Measurements from ENCODE around the gene CHGA. TPM values are rescaled to one million over a fixed set of nuclear protein-coding genes. Genes with fewer than 3 reads are reported as not detected.

Gene CHGA, protein sequence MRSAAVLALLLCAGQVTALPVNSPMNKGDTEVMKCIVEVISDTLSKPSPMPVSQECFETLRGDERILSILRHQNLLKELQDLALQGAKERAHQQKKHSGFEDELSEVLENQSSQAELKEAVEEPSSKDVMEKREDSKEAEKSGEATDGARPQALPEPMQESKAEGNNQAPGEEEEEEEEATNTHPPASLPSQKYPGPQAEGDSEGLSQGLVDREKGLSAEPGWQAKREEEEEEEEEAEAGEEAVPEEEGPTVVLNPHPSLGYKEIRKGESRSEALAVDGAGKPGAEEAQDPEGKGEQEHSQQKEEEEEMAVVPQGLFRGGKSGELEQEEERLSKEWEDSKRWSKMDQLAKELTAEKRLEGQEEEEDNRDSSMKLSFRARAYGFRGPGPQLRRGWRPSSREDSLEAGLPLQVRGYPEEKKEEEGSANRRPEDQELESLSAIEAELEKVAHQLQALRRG
- not detected for total RNA-seq

DNA sequence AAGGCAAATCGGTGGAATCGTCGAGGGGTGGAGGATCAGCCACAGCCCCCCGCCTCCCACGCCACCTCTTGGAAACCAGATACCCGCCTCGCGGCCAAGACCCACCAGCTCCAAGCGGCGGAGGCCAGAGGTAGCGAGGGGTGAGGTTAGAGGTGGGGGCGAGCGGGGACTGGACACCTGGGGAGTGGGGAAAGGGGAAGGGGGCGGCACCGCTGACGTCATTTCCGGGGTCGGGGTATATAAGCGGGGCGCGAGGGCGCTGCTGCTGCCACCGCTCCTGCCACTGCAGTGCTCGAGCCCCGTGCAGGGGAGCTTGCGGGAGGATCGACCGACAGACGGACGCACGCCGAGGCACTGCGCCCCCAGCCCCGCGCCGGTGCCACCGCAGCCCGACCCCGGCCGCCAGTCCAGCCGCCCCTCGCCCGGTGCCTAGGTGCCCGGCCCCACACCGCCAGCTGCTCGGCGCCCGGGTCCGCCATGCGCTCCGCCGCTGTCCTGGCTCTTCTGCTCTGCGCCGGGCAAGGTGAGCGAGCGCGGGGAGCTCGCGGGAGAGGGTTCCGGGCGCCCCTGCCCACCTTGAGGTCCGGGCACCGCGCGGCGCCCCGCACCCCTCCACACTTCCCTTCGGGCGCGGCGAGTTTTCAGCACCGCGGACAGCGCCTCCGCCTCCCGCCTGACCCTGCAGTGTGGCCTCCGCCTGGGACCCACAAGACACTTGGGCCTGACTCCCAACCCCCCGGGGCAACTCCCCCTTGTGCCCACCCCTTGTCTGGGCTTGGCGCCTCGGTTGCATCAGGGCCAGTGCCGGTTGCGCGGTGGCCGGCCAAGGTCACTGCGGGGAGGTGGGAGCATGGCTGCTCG is at the start of gene CHGA:
Gene CHGA, plus strand, starts transcription at position 268 of the 861 bp plus-strand sequence. Its CDS starts 210 bp downstream, at position 478.
- ChIA-PET POLR2A (no interaction called here), CTCF (no interaction called here)

DNA sequence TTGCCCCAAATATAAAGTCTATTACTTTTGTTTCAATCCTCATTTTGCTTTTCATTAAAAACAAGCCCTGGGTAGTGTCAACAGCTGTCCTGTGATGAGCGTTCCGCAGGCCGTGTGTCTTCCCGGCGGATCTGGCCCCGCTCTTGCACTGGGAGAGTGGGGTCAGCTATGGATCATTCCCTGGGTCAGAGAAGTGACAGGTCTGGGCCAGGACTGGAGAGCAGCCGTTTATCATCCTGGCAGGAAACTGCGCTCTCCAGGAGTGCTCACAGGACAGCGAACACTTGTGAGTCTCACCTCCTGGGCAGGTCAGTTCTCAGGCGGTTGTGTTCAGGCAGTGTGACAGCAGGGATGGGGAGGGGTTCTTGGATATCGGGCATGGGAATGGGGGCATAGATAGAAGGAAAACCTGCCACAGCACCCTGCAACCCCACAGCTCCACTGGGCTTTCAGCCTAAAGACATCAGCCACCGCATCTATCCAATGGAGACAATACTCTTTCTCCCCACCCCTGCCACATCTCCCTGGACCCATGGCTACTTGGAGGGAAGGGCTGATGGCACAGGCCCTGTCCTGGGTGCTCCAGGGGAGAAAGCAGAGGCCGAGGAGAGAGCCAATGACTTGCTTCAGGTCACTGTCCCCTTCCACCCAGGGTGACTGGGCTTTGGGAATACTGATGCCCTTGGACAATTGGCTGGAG is 47.8 kb upstream of the CHGA start:
- ChIA-PET CTCF (no interaction called here), POLR2A (no interaction called here)

DNA sequence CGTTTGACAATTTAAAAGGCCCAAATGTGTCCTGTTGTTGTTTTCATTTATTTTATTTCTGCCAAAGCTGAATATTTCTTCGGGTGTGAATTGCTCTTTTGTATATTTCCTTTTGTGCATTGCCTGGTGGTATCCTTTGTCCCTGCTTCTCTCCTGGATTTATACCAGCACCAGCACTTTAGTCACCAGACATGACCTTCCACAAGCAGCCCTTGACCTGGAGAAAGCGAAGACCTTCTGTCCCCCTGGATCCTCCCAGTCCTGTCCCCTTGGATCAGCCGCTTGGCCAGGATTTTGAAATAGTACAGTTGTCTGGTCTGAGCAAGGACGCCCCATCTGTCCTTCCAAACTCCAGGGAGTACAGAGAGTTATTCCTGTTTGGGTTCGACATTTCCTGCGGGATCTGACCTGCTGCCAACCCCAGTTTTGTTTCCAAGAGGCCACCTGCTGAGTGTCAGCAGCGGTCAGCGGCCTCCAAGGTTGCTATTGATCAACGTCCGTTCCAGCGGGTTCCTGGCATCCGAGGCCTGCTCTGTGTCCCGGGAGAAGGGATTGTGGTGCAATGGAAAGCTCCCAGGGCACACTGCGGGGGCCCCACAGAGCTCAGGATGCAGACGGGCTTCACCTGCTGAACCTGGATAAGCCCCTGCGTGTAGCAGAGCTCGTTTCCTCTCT is 45.1 kb upstream of the CHGA start:
- CTCF ChIA-PET, result no interaction called here
- POLR2A ChIA-PET, result no interaction called here

DNA sequence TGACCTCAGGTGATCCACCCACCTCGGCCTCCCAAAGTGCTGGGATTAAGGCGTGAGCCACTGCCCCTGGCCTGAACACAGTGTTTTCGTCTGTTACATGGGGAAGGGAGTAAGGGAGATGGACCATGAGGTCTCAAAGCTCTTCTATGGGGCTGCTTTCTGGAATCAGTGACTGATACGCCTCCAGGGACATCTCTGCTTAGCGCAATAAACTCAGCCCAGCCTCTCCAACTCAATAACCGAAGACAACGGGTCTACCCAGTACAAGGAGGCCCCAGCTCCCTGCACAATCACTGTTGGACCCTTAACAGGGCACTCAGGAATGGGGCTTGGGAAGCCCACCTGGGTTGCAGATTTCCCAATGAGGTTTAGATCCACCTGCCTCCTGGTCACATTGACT is 42.6 kb upstream of the CHGA start:
- ChIA-PET CTCF (interaction anchor here (1.2 kb wide), 1 partner anchor 233 kb away, joined by 3 read pairs; no protein-coding TSS in a partner anchor), POLR2A (no interaction called here)

DNA sequence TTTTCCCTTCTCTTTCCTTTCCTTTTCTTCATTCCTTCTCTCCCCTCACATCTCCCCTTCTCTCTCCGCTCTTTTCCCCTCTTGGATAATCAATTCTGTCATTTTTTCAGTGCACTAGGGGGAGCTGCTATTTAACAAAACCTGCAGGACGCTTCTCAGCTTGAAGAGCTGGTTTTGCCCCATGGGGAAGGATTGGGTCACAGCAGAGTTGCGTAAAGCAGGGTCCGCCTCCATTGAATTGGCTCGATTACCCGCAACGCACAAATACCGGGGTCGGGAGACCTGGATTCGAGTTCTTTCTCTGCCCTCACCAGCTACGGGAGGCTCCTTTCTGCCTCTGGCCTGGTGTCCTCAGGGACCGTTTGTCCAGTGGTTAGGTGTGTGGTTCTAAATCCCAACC is 42.1 kb upstream of the CHGA start:
- CTCF ChIA-PET, result interaction anchor here (1.2 kb wide), 1 partner anchor 232 kb away, joined by 3 read pairs; no protein-coding TSS in a partner anchor

DNA sequence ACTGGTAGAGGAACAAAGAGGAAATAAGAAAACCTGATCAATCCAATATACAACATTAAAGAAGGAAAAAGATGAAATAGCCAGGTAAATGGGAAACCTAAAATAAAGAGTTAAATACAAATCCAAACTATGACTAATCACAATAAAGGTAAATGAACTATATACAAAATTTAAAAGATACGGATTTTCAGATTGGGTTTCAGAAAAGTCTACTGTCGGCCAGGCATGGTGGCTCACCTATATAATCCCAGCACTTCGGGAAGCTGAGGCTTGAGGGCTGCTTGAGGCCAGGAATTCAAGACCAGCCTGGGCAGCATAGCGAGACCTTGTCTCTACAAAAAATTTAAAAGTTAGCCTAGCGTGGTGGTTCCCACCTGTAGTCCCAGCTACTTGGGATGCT is 39.9 kb upstream of the CHGA start:
- ChIA-PET POLR2A (no interaction called here), CTCF (no interaction called here)

More for the DNA sequence above, 42.1 kb upstream of the CHGA start:
- POLR2A ChIA-PET, result no interaction called here

DNA sequence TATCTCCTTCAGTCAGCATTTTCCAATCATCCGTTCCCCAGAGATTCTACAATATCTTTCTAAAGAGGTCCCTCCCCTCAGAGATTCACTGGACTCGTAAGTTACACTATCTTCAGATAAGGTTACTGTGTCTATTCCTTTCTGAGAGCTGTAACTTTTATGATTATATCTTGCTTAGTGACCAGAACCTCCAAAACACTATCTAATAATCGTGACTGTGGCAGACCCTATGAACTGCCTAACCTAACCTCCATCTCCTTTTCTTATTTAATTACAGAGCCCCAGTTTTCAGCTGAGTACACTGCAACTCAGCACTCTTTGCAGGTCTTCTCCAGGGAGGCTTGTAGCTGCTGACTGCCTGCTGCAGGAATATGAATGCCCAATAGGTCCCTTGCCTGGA is 38.5 kb upstream of the CHGA start:
- CTCF ChIA-PET, result no interaction called here

DNA sequence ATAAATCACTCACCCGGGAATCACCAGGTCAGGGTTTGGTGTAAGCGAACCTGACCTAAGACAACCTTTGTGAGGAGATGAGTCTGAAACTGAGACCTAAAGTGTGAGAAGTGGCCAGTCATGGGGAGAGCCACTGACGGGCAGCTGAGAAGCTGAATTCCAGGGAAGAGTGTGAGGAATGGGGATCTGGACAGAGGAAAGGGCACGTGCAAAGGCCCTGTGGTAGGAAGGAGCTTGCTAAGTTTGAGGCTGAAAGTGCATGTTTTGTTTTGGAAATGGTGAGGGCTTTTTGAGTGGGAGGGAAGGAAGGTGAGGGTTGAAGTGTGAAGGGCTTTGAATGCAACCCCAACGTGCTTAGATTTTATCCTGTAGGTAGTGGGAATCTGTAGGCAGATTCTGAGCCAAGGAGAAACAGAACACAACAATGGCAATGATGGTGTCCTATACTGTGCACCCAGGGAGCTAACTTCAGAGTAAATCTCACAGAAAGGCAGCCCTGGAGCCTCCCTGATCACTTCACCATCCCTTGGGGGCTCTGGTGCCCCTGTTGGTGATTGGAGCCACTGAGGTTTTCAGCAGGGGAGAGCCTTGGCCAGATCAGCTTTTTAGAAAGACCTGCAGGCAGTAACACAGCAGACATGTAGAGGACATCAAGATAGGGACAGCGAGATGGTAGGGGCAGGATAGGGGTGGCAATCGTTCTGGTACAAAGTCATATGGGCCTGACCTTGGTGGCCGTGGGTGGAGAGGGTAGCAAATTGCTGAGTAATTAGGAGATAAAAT is 37.5 kb upstream of the CHGA start:
- CTCF ChIA-PET, result no interaction called here

More for the DNA sequence above, 38.5 kb upstream of the CHGA start:
- POLR2A ChIA-PET, result no interaction called here

DNA sequence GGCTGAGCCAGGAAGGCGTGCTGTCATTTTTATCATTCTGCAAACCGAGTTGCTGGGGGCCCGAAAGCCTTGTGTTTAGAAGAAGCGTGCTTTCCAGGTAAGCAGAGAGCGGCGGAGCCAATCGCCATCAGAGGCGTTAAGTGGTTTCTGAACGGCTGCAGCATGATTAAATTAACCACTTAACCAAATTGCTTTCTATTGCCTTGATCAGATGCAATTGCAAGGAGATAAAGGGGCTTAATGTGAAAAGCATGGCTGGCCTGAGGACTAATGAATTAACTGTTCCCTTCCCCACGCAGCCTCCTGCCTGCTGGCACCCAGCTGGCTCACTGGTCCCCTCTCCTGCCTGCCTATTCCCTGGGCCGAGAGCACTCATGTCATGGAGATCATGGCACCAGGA is 36.6 kb upstream of the CHGA start:
- CTCF ChIA-PET, result no interaction called here
- POLR2A ChIA-PET, result no interaction called here

More for the DNA sequence above, 37.5 kb upstream of the CHGA start:
- POLR2A ChIA-PET, result no interaction called here

DNA sequence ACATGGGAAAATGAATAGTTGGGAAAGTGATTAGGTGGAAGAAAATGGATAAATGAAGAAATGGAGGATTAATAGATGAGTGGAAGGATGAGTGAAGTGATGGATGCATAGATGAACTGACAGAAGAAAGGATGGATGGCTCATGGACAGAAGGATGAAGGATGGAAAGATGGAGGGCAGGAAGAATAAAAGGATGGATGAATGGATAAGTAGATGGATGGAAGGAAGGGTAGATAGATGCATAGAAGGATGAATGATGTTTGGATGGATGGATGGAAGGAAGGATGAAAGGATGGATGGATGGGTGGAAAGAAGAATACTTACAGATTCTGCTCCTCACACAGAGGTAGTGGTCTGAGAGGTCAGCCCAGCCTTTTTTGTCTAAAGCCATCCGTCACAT is 35.8 kb upstream of the CHGA start:
- ChIA-PET POLR2A (no interaction called here), CTCF (no interaction called here)

DNA sequence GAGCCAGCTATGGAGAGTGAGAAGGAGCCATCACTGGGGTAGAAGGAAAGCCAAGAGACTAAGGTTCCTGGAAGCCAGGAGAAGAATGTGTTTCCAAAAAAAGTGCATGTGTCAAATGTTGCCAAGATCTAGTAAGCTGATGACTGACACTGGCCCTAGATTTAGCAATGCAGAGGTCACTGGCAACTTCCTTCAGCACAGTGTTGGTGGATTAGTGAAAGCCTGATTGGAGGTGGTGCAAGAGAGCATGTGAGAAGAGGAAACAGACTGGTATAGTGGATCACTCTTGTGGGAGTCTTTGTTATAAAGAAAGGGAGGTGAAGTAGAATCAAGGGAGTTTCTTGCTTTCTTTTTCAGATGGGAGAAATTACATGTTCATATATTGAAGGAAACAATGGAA is 34.1 kb upstream of the CHGA start:
- POLR2A ChIA-PET, result no interaction called here
- CTCF ChIA-PET, result no interaction called here

DNA sequence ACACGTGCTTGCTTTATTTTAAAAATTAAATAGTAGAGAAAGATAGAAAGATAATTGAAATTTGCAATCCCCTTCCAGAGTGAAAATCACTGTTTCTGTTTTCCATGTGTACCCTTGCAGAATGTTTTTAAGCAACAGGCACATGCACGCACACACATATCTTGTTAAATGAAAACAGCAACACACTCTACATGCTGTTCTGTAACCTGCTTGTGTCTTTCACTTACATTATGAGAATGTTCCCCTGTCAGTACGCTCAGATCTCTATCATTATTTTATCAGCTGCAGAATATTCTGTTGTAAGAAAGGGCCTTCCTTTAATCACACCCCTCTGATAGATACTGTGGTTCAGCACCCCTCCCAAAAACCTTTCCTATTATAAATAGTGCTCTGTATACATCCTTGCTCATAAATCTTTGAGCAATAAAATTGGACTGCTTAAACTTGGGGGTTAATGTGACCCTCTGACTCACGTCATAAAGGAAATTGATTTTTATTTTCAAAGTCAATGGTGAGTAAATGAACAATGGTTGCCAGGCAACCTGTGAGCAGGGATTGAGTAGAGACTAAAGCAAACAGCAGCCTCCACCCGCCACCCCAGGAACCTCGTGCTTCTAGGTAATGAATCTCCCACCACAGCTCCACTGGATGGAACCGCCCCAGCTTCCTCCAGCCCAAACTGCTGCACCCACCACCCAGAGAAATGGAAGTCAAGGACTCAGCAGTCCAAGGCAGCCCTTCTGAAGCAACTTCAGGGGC is 31.9 kb upstream of the CHGA start:
- CTCF ChIA-PET, result no interaction called here
- POLR2A ChIA-PET, result no interaction called here

DNA sequence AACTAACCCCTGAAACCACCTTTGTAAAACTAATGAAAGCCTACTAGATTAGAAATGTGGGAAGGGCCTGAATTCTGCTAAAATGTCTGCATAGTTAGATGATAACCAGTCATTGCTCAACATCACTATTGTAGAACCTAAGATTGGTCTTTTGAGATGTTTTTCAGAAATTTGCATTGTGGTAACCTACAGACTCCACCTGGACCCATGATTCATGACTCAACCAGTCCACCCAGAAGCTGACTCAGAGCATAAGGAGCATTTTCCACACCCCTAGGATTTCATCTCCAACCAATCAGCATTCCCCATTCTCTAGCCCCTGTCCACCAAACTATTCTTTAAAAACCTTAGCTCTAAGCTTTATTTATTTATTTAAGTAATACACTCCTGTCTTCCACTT is 30.4 kb upstream of the CHGA start:
- CTCF ChIA-PET, result no interaction called here

DNA sequence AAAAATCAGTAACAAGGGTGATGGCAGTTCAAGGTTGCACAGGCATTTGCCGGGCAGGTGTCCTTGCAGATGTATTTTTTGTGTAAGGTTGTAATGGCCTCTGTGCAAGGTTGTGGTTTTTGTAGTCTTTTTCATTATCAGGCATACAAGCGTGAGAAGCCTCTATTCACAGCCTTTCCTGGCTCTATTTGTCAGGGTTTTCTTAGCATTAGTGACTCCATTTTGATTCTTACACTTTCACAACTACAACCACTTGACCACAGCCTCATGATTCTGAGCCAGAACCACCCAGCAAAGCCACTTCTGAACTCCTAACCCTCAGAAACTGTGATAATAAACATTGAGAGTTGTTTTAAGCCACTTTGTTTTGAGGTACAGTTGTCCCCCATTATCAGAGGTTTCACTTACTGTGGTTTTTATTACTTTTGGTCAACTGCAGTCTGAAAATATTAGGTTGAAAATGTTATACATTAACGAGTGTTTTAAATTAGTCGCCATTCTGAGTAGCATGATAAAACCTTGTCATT is 27.5 kb upstream of the CHGA start:
- POLR2A ChIA-PET, result no interaction called here
- CTCF ChIA-PET, result no interaction called here

More for the DNA sequence above, 30.4 kb upstream of the CHGA start:
- POLR2A ChIA-PET, result no interaction called here

DNA sequence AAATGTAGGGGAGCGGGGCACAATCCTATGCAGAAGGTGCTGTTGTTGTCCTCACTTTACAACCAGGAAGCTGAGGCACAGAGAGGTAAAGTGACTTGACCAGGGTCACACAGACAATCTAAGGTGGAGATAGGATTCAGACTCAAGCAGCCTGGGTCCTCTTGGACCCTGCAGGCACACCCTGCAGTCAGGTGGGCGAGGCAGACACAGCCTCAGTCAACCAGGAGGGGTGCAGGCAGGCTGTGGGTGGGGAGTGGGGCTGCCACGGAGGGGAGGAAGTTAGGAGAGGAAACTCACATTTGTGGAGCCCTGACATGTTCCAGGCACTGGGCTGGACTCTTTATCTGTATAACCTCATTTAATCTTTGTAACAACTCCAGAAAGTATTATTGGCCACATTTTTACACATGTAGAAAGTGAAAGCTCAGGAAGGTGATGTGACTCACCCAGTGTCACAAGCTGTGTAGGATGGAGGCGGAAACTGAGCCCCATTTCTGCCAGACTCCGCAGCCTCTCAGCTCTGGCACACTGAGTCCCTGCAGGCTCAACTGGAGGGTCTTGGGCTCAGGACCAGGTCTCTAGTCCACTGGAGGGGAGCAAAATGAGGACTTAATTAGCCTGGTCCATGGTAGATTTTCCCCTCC is 24.9 kb upstream of the CHGA start:
- ChIA-PET CTCF (no interaction called here), POLR2A (no interaction called here)

DNA sequence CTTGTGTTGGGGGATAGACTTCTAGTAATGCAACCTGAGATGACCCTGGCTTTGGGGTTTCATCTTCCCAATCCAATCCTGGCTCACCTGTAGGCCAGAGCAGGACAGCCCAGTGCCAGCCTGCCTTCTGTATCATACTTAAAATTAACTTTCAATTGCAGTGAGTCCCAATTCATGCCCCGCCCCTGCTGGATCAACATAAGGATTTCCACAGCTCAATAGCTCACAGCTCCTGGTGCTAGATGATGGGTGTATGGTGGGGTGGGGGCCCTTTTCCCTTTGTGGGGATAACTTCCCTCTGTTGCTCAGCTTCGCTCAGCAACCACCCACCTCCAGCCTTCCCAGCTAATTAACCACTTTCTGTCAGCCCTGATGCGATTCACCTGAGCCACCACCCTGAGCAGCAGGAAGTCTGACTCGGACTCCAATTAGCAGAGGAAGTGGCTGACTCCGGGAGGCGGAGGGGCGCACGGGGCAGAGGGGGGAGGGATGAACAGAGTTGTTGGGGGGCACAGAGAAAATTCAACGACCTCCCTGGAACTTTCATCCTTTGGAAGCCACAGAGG is 24.3 kb upstream of the CHGA start:
- ChIA-PET CTCF (no interaction called here), POLR2A (no interaction called here)

DNA sequence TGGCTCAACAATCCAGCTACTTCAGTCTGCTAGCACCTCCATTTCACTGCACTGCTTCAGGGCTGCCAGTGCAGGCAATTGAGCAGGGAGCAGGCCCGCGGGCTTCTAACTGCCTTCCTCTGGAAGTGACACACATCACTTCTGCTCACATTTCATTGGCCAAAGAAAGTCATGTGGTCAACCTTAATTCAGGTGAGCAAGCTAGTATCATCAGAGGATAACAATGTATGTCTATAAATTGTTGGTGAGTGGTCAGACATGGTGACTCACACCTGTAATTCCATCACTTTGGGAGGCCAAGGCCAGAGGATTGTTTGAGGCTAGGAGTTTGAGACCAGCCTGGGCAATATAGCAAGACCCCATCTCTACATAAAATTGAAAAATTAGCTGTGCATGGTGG is 22.3 kb upstream of the CHGA start:
- ChIA-PET CTCF (no interaction called here), POLR2A (no interaction called here)

Measured in activated CD8-positive, alpha-beta memory T cell treated with anti-CD3 and anti-CD28 coated beads for 36 hours (primary cell).